Fibroblast of gingiva (primary cell): Measurements from ENCODE around the gene NAP1L2.
"Not testable (repeated sequence)": the region's sequence is repeated elsewhere in the genome, so short reads cannot be mapped to it uniquely, and the experiment has no call there.

ENCODE experiments used
- DNase-seq: peaks from one replicate; pipeline ENCODE4 v3.0.0-alpha.2; 2011; ENCODE audit warnings: low read depth

The NAP1L2 gene

DNA sequence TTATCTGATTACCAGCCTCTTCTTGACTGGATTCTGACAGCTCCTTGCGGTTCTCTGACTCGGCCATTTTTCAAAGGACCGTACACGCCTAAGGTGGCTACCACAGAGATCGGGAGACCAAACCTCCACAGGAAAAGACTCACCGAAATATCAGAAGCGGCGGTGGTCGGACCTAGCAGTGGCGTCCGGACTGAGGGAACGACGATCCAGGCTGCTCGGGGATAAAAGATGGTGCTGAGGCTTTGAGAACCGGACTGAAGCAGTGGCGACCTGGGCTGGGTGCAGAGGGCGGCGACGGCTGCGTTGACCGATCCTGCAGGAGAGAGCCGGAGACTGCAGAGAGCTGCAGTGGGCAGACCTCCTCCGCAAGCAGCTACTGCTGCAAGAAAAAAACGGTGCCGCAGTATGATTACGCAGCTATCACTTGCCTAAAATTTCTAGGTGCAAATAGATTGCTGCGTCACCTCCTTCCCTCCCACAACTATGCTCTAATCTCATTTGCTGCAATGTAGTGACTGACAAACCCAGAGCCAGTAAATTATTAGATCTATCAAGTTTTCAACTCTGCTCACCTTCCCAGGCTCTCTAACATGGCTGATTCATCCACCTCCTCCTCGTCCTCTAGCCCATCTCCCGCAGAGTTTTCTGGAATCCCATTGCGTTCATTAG is at the start of gene NAP1L2:
NAP1L2 (minus strand) TSS at position 426 of the 669 bp plus-strand sequence; CDS start at position 67, 359 bp downstream.
- peak; percentile 0 for DNase-seq

- DNase-seq: no peak
Observed at GRCh38 chrX:73262991-73263390, 48.3 kb upstream of the NAP1L2 start.

DNA sequence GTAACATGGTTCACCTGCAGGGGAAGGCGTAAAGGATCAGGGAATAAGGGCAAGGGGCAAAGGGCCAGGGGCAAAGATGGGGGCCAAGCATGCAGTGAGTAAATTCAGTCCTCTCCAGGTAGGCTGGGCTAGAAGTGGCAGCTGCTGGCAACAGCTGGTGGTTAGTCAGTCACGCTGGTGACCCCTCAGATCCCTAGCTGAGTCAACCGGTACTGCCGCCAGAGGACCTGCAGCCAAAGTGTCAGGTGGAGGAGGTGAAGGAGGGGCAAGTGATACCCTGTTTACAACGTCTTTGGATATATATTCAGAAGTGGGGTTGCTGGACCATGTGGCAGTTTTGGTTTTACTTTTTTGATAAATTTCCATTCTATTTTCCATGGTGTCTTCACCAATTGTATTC is 24.6 kb upstream of the NAP1L2 start:
- no peak for DNase-seq

- no peak for DNase-seq
Observed at GRCh38 chrX:73217621-73218020, 3.0 kb upstream of the NAP1L2 start.

- DNase-seq: no peak
Observed at GRCh38 chrX:73215246-73215645, 595 bp upstream of the NAP1L2 start.

- no peak for DNase-seq
Observed at GRCh38 chrX:73213734-73214425, 771 bp downstream of the NAP1L2 start.

DNA sequence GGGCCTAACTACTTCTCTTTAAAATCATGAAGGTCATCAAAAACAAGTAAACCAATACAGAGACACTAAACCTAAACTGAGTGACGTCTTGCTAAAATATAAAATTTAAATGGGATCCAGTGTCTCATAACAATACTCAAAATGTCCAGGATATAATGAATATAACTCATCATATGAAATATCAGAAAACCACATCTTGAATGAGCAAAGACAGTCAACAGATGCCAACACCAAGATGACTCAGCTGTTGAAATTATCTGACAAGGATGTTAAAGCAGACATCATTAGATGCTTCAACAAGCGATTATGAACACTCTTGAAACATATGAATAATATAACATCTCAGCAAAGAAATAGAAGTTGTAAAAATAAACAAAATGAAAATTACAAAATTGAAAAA is 8.3 kb downstream of the NAP1L2 start:
- DNase-seq: no peak

- no peak for DNase-seq
Observed at GRCh38 chrX:73182502-73183114, 32.0 kb downstream of the NAP1L2 start.

DNA sequence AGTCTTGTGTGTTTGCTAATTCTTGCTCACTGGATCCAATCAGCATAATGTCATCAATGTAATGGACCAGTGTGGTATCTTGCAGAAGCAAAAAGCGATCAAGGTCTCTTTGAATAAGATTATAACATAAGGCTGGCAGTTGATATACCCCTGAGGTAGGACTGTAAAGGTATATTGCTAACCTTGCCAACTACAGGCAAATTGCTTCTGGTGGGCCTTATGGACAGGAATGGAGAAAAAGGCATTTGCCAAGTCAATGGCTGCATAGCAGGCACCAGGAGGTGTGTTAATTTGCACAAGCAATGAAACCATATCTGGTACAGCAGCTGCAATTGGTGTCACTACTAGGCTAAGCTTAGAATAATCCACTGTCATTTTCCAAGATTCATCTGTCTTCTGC is 45.7 kb downstream of the NAP1L2 start:
- not testable (repeated sequence) for DNase-seq
